Kidney glomerular epithelial cell (primary cell): ENCODE data around the gene CDH24.

ENCODE experiments used
- DNase-seq: peaks from one replicate; lab custom pipeline; 2025; lab: John Stamatoyannopoulos, UW

CDH24 gene

GRCh38 chr14:23089498-23090253, 32.4 kb upstream of the CDH24 start:
- no peak for DNase-seq

DNA sequence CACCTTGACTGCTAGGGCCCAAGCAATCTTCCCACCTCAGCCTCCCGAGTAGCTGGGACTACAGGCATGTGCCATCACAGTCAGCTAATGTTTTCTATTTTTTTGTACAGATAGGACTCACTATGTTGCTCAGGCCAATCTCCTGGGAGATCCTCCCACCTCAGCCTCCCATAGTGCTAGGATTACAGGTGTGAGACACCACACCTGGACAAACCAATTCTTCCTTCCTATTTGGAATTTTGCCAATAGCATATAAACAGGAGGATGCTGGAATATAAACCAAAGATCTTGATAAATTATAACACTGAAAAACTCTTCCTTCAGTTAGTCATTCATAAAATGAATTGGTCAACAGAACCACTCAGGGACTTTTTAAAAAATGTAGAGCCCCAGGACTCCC, 29.2 kb upstream of the CDH24 start:
- DNase-seq = no peak

GRCh38 chr14:23085458-23085857, 28.1 kb upstream of the CDH24 start:
- DNase-seq = no peak

DNA sequence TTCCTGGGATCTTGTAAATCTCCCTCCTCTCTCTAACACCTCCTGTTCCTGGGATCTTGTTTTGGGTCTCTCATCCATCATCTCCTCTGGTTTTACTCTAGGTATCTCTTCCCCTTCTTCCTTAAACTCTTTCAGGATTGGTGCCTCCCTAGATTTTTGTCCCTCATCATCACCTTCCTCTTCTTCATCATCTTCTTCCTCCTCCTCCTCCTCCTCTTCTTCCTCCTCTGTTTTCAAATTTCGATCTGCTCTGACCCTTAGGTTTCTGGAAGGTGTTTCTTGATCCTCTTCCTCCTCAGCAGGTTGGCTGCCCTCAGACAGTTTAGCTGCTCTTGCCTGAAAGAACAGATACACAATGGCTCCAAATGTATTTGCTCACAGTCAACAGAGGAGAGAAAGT, 23.2 kb upstream of the CDH24 start:
- DNase-seq = no peak

DNA sequence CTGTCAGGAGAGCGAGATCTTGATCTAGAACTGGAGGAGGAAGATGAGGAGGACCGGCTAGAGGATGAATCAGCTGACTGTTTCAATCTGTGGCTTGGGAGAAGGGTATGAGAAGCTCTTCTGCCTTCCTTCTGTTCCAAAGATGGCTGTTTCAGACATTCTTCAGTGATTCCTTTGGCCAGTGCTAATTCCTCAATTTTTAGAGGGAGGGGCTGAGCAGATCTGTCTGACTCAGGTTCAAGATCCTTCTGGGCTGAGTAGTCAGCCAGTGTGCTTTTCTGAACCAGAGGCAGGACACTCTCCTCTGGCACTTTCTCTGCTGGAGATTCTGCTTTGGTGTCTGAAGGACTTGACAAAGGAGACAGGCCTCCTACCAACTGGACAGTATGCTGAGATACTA, 22.4 kb upstream of the CDH24 start:
- DNase-seq = no peak

DNA sequence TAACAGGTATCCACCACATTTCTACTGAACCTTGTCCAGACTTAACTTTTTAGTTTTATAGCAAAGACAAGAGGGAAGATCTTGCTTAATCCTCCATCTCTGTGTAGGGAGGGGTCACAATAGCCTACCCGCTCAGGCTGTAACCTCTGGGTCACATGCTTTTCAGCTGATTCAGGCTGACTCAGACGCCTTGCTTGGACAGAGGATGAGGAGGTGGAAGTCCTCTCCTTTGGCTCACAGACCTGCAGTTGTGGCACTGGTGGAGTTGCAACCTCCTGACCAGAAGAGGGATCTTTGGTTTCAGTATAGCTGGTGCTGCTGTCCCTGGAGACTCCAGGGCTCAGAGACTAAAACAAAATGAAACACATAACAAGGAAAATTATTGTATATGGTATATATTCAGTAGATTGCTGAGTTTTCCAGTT, 21.4 kb upstream of the CDH24 start:
- DNase-seq = no peak

DNA sequence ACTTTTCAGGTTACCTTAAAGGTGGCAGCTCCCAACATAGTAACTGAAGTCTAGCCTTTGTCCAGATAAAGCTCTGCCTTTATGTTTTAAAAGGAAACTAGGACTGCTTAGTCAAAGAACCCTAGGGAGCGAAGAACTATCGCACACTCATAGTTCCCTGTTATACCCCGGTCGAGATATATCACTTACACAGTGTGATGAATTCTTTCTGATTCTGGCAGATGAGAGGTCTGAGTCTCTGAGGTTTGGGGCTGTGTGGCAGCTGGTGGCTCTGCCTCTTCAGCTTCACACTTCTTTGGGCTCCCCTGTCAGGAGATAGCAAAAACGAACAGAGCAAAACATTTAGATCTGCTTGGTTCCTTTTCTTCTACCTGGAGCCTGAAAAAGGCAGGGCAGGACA, 20.6 kb upstream of the CDH24 start:
- DNase-seq = no peak

GRCh38 chr14:23076785-23077408, 19.6 kb upstream of the CDH24 start:
- DNase-seq = no peak

GRCh38 chr14:23074906-23075305, 17.6 kb upstream of the CDH24 start:
- no peak for DNase-seq

- no peak for DNase-seq
Observed at GRCh38 chr14:23071921-23072539, 14.7 kb upstream of the CDH24 start.

DNA sequence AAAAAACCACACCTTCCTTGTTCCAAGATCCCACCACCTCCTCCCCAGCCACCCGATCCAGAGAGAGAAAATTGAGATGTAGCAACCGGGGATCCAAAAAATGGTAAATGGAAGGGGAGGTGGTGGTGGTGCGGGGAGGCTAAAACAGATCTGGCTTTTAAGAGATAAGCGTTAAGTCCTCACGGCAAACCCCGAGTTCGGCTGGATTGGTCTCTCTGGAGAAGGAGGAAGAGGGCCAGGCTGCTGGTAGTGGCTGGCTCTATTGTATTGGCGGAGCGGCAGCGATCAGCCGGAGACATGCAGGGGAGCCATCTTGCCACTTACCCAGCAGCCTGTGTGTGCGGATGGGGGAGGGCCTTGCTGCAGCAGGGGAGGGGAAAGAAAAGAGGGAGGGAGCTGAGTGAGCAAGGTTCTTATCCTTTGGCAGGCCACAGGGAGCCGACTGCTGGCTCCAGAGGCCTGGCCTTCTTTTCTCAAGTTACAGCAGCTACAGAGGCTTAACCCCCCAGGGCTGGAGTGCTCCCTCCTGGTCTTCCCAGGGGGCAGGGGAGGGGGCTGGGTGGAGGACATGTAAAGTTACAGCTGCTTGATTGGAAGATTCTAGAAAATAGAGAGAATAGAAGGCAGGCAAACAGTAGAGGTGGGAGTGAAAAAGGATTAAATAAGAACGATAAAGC, 14.1 kb upstream of the CDH24 start:
- no peak for DNase-seq

DNA sequence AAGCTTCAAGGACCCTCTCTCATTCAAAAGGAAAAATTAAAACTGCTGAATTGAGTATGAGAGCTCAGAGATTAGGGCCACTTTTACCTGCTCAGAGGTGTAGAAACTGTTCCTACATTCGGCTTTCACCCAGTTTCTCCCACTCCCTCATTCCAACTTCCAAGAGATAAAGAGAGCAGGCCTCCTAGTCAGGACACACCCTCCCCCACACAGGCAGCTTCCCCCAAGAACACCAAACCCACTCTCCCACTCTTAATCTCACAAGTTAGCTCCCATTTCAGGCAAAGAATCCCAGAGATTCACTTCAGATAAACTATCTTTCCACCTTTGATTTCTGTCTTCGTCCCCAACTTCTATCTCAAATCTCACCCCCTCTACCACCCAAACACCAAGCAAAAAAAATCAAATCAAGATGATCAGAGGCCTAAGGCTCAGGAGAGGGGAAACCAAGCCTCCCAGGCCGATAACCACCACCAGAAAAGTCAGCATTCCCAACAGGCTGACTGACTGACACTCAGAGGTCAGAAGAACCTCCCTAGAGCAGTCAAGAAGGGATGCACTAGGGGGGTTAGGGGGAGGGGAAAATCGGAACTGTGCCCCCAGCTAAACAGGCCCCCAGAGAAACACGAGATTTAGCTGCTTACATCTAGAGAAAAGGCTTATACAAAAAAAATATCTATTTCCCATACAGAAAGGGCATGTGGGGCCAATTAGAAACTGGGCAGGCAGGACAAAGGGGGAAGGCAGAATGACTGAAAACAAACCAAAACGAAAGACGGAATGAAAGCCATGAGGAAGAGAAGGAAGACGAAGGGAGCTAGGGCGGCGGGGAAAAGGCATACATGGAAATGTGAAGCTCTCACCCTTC, 13.2 kb upstream of the CDH24 start:
- DNase-seq = no peak

DNA sequence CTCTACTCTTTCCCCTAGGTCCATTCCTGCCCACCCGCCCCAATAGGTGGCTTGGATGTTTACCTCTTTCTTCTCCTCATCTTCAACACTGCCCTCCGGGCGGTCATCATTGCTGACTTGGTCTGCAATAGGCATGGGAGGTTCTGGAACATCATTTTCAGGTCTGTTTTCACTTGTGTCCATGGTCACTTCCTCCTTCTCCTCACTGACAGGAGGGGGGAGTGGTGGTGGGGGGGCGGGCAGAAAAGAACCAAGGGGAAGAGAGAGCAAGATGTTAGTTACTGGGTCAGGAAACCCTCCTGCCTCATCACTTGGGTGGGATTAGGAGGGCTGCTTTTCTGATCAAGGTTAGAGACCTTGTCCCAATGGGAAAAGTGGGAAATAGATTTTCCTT, 12.1 kb upstream of the CDH24 start:
- DNase-seq = no peak

DNA sequence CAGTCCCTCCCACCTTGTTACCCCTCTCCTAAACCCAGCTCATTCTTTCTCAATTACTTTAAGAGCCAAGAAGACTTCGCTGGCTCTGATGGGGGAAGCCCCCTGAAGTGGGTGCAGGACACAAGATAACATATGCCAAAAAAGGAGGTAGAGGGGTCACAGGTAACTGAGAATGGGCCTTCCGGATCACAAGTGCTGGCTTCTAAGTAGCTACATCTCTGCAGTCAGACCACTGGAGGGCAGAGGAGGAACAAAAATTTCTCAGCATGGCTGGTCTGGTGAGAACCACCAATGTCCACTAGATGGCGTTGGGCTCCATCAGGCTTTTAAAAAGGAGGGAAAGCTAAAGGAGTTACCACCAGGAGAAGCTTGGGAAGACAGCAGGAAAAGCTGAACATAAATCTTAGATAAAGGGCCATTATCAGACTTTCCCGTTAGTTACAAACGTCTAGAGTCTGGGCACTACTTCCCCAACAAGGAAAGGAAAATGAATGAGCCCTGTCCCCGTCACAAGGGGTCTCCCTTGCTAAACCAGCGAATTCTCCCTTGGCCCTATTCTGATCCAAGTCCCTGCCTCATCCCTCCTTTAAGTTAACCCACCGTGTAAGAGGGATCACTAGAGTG, 11.6 kb upstream of the CDH24 start:
- no peak for DNase-seq

DNA sequence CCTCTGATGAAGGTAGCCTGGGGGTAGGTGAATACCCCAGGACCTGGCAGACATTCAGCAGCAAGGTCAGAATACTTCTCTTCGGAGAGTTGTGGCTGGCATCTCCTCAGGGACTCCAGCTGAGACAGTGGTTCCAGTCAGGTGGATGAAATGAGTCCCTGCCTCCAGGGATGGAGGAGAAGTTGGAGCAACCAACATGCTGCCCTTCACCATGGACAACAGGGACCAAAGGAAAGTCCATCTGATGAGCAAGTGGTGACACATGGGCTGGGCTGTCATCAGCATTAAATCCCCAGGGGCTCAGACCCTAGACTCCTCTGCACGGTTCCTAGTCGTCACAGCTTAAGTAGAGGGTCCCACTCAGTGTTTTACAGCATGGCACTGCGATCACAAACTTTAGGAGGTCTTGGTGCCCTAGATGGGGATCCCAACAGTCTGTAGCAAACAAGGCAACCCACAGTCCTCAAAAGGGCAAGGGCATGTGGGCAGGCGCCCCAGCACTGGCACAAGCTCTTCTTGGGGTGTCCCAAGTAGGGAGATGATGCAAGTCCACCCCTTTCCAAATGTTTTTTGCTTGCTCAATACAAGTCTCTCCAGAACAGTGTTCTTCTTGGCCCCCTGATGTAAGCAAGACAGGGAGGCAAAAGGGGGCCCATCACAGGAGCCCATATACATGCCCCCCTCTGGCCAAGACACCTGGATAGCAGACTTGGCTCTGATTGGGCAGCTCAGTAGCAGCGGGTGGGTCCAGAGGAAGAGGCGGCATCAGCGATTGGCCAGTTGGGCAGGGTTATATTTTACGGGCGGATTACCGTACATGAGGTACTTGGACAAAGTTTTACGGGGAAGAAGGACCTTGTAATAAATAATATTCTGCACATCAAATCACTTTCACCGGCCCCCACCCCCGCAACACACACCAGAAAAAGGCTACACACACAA, 10.8 kb upstream of the CDH24 start:
- no peak for DNase-seq

GRCh38 chr14:23066855-23067744, 9.8 kb upstream of the CDH24 start:
- no peak for DNase-seq

- no peak for DNase-seq
Observed at GRCh38 chr14:23066368-23066767, 9.0 kb upstream of the CDH24 start.

DNA sequence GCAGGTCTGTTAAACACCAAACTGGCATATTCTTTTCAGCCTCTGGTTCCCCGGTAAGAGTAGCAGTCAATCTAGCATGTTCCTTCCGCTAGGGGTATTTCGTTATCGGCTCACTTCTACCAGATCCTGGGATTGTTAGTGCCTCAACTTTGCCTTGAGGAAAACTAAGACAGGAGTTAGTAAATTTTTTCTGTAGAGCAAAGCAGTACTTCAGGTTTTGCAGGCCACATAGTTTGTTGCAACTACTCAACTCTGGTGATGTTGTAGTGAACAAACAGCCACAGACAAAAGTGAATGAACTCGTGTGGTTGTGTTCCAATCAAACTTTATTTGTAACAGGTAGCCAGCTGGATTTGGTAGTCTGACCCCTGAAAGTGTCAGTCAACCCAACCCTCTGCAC, 6.3 kb upstream of the CDH24 start:
- no peak for DNase-seq

DNA sequence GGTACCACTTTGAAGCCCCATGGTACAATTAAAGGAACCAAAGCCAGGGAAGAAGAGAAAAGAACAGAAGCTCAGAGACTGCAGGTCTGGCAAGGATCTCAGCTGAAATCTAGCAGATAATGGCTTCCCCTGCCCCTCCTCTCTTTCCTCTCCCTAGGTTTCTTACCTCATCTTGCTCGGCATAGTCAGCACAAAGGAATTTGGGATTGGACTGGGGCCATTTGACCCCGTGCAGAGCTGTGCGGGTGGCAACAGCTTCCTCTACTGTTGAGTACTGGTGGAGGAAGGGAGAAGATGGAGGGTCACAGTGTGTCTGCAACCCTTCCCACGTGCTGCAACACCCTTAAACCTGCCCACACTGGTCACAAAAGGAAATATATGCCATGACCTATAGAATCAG, 4.7 kb upstream of the CDH24 start:
- no peak for DNase-seq
